HG02852 (cell line): Measurements from ENCODE around the gene CADM3.

Experiments
- ATAC-seq: cut with Tn5 transposase; IDR thresholded peaks from one replicate; pipeline ENCODE4 v1.9.1; 2021; ENCODE audit warnings: mild to moderate bottlenecking, moderate library complexity; ENCODE audit not compliant: unreplicated experiment

Gene CADM3

DNA sequence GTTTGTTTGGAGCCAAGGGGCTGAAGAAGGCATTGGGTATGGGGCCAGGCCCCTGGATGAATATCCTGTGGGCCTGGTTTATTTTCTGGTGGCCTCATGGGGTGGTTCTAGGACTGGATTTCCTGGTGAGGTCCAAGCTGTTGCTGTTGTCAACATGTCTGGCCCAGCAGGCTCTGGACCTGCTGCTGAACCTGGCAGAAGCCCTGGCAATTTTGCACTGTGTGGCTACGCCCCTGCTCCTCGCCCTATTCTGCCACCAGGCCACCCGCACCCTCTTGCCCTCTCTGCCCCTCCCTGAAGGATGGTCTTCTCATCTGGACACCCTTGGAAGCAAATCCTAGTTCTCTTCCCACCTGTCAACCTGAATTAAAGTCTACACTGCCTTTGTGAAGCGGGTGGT is 34.7 kb downstream of the CADM3 start:
- ATAC-seq, result no peak

DNA sequence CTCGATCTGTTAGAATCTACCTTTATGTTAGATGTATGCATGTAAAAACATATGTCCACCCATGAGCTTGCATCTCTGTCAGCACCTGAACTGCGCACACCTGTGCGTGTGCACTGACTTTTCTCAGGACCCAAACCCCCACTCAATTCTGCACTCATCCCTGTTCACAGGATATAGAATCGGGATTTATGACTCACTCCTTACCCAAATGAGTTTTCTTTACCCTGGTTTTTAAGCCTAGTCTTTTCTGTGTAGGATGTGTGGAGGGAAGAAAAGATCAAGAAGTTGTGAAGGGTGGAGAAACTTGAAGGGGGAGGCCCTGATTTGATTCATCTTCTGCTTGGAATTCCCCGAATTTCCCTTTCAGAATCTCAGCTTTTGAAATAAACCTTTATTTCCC is 35.7 kb downstream of the CADM3 start:
- ATAC-seq, result no peak

DNA sequence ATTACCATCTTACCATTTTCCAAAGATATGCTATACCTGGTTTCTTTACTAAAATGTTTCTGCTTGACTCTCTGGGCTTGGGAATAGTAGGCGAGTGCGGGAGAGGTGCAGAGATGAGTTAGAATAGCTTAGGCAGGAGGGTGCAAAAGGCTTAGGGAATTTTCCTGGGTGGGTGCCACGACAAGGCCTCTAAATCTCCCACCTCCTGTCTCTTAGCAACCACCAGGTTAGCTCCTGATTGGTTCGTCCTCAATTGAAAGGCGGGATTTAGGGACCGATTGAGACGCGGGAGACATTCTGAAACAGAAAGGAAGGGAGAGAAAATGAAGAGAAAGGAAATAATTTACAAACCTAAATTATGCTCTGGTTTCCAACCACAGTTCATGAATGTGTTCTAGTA is 36.4 kb downstream of the CADM3 start:
- no peak for ATAC-seq

DNA sequence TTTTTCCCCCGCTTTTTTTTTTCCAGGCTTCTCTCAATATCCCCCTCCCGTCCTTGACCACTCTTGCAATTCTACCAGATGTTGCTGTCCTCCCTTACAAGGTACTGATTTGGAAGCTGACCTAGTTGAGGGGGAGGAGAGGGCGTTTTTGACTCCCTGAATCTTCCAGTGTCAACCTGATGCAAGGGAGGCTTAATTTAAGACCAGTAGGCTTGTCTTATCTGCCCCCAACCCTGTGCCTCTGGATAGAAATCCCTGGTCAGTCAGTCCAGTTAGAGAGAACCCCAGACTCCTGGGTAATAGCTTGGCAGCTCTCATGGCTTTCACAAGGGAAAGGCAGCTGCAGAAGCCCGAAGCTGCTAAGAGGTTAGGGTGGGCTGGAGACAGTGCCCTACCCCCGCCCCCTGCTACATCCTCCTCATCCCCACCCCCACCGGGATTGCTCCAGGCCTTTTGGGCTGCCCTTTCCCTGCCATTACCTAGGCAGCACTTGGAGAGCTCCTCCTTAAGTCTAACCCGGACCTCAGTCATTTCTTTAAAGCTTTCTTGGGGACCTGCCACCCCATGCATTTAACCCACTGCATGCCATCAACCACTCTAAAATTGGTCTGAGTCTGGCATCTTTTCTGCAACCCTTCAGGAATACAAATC is 36.9 kb downstream of the CADM3 start:
- ATAC-seq, result no peak

DNA sequence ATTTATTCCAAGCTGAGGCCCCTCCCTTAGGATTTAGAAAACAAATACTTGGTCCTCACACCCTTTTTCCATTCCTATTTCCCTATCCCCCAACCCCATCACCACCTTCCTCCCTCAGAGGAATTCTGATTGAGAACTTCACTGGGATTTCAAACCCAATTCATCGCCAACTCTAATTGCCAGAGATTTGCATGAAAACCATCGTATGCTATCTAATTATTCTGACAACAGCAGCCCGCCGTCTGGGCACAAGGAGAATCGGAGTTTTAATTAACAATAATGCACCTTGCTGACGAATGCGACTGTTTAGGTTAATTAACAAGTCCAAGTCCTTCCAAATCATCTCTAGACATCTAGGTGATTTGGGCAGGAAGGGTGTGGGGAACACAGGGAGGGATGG is 37.6 kb downstream of the CADM3 start:
- ATAC-seq, result no peak

DNA sequence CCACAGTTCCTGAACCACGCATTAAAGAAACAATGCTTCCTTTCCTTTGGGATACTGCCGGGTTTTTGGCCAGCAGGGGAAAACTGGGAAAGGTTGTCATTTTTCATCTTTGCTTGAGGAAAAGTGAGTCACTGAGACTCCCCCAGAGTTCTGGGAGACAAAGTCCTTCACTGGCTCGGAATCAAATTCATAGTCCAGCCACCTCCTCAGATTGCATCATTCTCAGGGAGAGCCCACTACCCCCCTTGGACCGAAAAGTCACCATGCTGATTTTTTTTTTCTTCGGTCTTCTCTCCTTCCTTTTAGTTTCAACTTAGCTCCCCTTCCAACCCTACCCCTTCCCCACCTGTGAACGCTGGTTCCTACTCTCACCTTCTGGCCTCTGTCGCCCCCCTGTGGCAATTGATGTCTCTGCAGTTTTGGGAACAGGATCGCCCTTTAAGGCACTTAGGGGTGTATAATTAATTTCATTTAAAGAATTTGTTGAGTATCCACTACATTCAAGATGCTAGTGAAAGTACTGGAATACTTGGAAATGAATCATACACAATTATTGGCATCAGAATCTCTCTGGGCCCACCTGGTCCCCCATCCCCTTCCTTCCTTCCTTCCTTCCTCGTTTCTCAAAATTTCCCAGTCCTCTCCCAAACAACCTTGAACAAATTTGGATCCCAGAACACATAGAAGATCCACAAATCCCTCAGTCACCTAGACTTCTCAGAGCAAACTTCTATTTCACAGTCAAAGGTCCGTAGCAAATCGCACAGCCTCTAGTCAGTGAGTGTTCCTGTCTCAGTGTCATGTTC is 40.1 kb downstream of the CADM3 start:
- no peak for ATAC-seq

DNA sequence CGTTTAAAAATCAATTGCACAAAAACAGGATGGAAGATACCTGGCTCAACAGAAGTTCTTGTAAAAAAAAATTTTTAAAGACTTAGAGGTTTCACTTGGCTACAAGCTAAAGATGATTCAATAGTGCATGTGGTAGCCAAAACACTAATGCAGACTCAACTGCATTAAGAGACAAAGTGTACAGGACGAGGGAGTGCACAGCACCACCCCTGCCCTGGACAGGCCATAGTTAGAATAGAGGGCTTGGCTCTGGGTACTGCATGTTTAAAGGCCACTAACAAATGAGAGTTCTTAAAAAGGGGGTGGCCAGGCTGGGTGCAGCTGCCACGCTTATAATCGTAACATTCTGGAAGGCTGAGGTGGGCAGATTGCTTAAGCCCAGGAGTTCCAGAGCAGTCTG is 41.2 kb downstream of the CADM3 start:
- no peak for ATAC-seq

DNA sequence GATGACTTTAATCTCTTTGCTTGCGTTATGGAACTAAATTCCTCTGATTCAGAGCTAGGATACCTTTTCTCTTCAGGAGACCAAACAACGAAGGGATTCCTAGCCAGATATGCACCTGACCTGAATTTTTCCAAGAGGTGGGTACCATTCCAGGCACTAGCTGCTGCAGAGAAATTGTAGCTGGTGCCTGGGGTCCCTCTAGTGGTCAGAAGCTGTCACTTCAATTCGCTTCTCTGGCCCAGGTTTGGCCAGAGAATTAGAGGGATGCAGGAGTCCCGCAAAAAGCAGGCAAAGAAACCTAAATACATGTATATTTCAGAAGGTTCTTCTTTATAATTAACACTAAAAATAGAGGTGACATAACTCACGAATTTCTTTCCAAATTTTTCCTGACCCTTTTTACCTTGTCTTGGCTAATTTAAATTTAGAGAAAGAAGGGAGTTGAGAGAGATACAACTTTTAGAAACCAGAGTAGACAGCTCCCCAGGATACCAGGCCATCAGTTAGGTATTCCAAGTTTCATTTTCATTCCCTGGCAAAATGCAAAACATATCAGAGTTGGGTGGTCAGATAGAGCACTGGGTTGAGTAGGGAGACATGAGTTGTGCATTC is 42.8 kb downstream of the CADM3 start:
- peak; percentile 73 for ATAC-seq

DNA sequence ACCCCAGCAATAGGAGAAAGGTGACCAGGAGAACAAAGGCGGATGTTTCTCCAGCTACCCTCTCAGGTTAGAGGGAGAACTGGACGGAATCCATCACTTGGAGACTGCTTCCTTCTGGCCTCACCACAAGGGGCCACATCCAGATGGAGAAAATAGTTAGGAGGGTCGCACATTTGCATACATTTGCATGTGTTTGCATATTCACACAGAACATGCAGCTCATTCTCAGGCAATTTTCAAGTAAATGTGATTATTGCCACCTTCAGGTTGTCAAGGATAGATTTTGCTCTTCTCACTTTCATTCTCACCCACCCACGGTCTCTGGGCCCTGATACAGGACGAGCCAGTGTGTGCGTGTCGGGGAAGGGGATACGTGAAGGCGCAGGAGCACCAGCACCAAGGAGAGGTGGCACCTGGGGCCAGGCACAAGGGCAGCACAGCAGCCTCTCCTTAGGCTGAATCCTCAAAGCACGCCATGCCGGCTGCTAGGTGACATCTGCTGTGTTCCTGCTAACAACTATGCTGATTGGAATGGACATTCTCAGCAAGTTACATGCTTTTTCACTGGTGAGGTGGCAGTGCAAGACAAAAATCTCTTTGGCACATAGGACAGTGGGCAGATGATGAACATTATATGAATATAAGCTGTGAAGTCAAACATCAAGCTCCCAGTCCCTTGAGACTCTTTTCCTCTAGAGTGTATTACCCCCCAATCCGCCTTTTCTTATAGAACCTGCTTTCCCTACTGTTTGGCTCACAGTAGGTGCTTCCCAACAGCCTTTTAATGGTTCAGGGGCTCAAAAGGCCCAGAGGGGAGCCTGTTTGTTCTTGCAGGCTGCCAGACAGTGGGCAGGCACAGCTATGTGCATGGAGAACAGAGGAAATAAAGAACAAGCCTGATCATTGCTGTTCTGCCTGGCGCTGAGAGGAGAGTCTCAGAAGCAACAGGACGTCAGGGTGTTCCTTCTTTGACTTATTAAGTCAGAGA is 47.5 kb downstream of the CADM3 start:
- no peak for ATAC-seq

DNA sequence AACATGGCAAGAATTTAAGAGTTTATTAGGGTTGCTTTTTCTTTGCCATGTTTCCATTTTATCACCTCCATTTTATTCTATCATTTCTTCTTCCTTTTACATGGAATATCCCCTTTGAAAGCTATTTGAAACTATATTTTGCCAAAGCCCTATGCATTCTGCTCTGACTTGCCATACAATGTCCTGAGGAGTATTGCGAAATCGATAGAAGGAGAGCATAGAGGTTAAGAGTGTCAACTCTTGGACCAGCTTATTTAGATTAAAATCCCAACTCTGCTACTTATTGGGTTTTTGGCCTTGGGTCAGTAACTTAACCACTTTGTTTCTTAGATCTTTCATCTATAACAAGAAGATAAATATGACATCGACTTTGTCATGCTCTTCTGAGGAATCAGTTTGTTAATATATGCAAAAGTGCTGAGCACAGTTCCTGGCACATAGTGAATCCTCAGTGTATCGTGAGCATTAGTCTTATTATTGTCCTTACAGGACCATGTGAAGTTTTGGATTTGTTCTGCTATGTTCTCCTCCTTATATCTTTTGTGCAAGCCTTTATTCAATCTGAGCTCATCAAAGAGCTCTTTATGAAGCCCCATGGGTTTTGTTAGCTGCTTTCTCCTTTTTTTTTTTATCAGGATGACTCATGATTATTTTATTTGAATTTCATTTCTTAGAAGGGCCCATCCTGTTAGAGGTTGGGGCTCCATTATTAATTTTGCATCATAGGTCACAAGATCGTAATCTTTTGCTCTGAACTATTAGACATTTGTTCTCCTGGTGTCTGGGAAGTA is 50.9 kb downstream of the CADM3 start:
- no peak for ATAC-seq

DNA sequence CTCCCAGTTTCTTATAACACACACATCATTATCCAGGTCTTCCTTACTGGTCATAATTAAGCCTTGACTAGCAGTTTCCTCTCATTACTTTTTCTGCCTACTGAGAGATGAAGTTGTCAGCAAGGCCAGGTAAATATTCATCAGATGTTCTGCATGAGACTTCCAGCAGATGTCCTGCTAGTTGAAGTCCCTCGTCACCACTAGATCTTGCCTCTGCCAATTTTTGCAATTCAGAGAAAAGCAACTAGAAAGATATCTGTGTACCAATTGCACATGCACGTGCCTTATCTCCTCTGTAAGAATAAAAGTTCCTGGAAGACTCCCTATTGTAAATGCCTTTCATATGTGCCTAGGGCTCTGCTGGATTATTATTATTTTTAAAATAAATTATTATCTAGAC is 51.6 kb downstream of the CADM3 start:
- ATAC-seq, result no peak

DNA sequence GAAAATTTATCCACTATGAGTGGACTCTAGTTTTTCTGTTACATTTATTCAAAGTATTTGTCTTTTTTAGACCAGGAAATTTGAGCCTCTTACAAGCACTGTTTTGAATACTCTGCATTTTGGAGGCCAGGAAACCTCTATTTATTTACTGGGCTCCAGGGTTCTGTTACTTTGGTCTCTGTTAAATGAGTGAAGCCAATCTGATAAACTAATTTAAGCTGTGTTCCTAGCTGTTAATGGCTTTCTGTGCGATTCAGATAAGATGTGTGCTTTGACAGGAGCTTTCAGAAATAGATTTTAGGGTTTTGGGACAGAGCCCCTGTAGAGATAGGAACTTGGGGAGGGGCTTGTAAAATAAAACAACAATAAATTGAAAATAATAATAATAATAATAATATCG is 57.1 kb downstream of the CADM3 start:
- ATAC-seq, result no peak

DNA sequence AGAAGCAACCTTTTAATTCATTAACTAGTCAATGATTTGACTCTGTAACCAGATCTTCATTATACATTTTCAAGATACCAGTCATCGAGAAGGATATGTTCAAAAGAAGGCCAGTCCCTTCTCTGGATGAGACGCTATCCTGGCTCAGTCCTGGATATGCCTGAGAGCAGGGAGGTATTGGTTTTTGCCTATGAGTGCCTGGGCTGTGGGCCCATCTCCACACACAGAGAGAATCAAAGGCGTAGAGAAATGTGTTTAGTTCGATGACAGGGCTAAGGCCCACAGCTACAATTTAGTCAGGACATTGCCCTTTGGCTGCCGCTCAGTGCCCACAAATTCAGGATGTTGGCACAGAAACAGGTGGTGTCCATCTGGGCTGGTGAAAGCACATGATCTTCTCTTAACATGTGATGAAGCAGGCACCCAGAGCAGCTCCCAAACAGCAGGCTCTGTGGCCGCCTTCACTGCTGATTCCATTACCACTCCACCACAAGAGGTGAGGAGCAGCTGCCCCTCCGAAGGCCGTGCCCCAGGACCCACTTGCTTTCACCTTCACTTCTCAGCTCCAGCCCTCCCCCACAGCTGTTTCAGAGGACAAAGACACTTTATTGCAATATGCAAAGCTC is 58.0 kb downstream of the CADM3 start:
- no peak for ATAC-seq

DNA sequence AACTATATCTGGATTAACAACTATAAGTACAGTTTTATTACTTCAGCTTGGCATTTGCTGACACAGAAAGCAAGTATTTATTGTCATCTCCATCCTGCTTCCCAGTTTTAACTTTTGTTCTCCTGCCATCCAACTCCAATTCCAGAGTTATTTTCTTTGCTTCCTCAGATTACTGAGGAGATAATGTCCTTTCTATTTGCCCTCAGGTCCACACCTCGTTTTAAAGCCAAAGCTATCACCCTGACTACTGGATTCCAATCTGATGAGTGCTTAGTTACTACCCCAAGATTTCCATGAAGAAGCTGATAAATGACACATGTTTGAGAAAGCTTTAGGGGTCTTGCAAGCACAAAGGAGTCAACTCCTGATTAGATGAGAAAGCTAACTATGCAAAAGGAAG is 58.5 kb downstream of the CADM3 start:
- no peak for ATAC-seq

DNA sequence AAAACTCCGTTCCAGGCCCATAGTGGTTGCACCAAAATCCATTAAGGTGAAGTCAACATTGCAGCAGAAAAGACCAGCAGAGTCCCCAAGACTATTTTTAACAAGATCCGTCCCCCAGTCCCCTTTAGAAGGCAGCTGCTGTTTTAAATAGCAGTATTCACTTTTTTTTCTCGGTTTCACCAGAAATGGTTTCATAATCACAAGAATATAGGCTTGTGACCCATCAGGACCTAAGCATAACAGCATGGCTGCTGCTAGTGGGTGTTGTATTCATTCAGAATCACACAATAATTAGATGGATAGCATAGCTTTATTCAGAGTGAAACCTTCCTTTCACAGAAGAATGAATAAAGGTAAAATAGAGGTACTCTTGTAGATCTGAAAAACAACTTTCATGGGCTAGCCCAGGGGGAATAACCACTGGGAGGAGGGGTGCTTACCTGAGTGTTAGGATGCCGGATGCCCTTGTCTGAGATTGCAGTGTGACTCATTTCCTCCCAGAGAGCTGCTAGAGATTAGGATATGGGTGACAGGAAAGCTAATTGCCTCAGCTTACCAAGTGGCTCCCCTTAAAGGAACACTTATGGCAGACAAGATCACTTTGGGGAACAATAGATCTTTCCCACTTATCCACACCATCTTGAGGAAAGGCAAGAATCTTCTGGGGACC is 68.3 kb downstream of the CADM3 start:
- ATAC-seq, result peak; percentile 93

DNA sequence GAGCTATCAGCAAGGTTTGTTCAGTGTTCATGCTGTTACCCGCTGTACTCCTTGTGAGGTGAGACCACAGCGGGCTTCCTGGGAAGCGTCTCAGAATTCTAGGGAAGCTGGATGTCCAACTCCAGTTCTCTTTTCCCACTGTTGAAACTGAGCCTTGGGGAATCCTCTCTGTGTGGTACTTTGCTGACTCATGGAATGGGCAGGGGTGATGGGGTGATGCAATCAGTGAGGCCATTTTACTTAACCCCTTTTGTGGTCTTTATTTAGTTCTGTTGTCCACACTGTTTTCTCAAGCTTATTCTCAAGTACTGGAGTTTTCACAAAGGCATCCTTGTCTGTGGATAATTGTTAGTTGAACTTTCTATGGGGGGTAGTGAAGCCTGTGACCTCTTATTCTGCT is 75.9 kb downstream of the CADM3 start:
- ATAC-seq, result no peak

DNA sequence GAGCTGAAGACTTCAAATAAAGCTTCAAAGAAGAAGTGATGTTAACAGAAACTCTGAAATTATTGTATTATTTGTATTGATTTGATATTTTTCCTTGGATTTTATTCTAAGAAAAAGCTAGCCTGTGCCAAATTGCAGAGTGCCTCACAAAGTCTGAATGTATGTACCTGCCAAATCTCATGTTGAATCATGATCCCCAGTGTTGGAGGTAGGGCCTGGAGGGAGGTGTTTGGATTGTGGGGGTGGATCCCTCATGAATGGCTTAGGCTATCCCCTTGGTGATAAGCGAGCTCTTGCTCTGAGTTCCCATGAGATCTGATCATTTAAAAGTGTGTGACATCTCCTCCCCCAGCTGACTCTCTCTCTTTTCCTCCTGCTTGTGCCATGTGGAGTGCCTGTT is 76.9 kb downstream of the CADM3 start:
- ATAC-seq, result no peak

DNA sequence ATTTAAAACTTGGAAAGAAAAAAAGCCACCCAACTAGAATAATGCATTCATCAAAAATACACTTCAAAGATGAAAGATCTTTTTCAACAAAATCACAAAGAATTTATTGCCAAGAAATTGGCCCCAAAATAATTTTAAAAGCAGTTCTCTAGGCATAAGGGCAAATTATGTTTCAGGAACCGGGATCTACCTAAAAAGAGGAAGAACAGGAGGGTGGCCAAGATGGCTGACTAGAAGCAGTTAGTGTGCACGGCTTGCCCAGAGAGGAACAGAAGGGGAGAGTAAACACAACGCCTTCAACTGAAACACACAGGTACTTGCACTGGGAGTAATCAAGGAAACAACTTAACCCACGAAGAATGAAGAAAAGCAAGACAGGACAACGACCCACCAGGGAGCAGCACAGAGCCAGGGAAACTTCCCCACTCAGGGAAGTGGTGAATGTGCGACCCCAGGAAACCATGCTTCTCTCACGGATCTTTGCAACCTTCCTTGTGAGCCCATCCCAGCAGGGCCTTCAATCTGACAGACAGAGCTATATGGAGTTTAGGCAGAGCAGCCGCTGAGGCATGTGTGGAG is 79.3 kb downstream of the CADM3 start:
- ATAC-seq, result no peak
